ENCODE data around the gene TDP2.
A peak's percentile ranks its signal among the peaks of the same experiment; 100 is the strongest.

The TDP2 gene, protein sequence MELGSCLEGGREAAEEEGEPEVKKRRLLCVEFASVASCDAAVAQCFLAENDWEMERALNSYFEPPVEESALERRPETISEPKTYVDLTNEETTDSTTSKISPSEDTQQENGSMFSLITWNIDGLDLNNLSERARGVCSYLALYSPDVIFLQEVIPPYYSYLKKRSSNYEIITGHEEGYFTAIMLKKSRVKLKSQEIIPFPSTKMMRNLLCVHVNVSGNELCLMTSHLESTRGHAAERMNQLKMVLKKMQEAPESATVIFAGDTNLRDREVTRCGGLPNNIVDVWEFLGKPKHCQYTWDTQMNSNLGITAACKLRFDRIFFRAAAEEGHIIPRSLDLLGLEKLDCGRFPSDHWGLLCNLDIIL

DNA sequence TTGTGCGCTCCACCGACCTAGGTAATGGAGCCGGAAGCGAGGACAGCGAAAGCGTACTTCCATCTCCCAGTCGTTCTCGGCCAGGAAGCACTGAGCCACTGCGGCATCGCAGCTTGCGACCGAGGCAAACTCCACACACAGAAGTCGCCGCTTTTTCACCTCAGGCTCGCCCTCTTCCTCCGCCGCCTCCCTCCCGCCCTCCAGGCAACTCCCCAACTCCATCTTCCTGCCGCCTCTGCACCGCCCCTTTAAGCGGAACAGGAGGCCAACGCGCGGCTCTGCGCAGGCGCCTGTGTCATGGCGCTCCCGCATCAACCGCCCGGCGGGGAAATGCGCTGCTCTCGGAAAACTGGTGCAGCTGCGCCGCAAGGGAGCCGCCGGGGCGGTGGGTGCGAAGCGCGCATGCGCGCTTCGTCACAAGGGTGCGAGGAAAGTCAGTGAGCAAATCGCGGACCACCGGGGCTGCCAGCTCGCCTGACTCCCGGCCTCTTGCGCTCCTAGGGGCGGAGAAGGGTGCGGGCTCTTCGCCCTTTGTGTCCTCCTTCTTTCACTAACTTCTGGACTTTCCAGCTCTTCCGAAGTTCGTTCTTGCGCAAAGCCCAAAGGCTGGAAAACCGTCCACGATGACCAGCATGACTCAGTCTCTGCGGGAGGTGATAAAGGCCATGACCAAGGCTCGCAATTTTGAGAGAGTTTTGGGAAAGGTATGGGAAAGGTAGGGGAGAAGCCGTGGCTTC, at the start of gene TDP2, which contains the start of gene ACOT13:
TDP2 (minus strand) TSS at position 259 of the 737 bp plus-strand sequence; CDS start at position 222, 37 bp downstream.
ACOT13 (plus strand) TSS at position 437 of the 737 bp plus-strand sequence; CDS start at position 624, 187 bp downstream.
- DNase-seq (ENCODE audit: low read depth) = peak; percentile 94

DNA sequence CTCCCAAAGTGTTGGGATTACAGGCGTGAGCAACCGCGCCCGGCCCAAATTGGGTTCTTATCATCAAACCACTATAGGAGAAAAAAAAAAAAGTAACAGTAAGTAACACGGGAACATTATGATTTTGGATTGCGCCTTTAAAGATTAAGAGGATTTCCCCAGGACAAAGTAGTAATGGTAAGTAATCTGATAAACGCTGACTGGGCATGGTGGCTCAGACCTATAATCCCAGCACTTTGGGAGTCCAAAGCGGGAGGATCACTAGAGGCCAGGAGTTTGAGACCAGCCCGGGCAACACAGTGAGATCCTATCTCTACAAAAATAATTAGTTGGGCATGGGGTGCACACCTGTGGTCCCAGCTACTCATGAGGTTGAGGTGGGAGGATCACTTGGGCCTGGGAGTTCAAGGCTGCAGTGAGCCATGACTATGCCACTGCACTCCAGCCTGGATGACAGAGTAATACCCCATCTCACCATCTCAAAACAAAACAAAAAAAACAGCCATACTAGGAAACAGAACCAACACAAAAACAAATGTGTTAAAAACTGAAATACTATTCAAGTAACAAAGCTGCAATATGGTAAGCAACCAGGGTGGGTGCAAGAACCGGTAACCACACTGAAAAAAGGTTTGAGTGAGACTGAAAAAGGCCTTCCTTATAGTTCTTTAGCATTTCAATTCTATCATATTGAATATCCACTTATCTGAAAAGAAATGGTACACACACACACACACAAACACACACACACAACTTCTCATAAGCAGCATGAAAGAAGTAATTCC, 44.0 kb upstream of the TDP2 start:
- no peak for DNase-seq (ENCODE audit: low read depth)

DNA sequence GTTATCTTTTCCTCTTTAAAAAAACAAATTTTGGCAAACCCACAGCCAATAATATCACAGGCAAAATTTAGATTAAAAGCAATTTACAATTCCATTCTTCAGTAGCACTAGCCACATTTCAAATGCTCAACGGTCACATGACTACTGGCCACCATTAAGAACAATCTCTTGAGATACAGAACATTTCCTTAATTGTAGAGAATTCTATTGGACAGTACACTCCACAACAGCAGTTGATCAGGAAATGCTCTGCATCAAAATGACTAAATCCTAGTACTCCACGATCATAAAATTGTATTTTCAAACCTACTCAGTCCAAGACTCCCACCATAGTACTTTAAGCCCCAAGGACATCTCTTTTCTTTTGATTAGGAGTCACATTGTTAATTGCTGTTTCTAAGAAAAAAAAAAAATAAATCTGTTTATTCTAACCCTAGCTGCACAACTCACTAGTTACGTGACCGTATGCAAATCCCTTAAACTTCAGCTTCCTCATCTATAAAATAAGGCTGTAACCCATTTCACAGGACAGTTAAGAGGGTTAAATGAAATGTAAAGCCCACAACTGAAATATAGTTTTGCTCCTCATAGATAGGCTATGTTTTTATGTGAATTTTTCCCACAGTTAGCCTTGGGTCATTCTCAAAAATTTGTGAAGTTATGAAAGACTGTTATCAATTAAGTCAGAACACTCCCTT, 42.5 kb upstream of the TDP2 start:
- DNase-seq (ENCODE audit: low read depth) = no peak

DNA sequence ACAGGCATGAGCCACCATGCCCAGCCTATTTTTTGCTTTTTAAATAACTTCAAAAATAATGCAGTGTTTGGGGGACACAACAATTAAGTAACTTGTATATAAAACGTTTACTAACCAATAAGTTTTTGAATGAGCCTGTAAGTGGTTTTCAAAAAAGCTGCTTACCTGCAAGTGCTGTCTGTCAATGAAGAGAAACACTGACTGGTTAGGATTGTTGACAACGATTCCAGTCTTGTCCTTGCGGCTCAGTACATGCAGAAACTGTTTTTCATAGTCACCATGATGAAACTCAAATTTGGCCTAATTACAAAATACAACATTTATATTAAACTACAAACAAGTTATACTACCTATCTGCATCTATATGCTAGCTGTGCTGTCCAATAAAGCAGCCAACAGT, 41.9 kb upstream of the TDP2 start:
- DNase-seq (ENCODE audit: low read depth) = no peak

DNA sequence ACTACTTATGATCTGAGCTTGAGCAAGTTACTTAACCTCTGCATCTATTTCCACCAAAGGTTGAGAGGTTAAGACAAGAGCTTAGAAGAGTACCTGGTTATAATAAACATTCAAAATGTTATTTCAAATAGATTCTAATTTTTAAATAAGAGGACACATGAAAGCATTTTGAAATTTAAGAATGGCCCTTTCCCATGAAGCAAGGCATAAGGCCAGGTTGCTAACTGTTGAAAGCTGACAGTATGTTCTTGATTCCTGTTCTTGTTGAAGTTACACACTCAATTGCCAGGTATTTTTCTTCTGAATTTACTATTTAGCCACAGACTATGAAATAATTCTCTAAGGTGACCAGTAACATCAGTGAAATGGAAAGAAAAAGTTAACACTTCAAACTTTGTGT, 37.8 kb upstream of the TDP2 start:
- no peak for DNase-seq (ENCODE audit: low read depth)

DNA sequence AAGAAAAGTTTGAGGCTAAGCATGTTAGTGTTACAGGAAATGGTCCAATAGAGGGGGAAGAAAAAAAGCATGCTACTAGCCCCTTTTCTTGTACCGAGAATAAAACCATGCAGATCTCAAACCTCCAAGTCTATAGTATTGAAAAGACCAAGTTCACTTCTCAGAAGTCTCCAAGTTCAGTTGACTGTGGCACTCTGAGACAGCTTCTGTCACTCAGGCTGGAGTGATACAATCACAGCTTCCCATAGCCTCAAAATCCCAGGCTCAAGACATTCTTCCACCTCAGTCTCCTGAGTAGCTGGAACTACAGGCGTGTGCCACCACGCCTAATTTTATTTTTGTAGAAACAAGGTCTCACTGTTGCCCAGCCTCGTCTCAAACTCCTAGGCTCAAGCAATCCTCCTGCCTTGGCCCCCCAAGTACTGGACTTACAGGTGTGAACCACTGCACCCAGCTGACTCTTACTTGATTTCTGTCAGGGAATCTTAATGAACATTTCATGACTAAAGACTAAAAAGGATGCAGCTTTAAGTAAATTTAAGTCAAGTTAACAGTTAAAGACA, 36.1 kb upstream of the TDP2 start:
- DNase-seq (ENCODE audit: low read depth) = no peak

DNA sequence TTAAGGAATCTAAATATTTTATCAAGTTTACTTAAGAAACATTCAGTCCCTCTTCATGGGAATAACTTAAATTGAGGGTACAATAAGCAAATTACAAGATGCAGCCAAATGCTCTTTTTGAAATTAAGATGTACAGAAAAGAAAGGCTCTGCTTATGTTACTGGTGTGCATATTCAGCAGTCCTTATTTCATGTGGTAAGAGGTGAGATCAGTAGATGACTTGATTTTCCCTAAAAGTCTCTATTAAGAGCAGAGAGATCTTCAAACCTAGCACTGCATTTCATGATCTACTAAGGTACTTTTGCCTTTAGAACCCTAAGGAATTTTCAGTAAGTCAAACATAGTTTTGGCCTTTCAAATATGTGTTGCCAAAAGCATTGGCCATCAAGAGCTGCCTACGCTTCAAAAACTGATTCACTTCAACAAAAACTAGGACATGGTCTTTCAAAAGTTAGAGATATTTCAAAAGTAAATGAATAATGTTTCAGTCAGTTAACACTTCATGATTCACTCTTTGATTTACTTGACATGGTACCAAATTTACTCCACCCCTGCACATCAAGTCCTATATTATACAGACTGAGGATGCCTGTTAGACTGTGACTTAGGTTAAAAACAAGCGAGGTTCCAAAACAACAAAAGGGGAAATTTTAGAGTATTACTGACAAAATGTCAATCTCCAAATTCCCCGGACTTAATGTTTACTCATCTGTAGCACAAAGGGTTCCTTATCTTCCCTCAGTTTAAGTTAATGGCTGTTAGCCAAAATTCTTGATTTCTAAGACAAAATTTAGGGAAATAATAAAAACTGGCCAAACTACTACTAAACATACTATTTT, 33.0 kb upstream of the TDP2 start:
- DNase-seq (ENCODE audit: low read depth) = peak; percentile 47

DNA sequence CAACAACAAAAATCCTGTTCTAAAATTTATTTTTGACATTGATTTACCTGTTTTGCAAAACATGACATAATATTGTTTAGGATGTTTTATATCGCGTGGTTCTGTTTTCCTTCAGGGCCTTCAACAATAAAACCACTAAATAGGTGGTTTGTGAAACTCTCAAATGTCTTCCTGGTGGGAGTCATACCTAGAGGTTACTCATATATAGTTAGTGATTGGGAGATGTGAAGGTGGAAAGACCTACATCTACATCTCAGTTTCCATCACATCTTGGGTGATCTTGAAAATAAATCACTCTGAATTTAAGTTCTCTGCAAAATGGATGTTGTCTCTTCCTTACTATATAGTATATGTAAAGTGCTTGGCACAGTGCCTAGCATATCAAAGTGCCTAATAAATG, 29.4 kb upstream of the TDP2 start:
- no peak for DNase-seq (ENCODE audit: low read depth)

DNA sequence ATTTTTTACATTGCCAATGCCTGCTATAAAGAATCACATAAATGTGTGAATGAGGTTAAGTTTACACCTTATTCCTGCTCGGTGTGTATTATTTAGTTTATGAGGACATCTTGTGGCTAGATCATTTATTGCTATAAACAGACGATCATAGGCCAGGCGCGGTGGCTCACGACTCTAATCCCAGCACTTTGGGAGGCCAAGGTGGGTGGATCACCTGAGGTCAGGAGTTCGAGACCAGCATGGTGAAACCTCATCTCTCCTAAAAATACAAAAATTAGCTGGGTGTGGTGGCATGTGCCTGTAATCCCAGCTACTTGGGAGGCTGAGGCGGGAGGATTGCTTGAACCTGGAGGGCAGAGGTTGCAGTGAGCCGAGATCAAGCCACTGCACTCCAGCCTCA, 28.9 kb upstream of the TDP2 start:
- peak; percentile 39 for DNase-seq (ENCODE audit: low read depth)

DNA sequence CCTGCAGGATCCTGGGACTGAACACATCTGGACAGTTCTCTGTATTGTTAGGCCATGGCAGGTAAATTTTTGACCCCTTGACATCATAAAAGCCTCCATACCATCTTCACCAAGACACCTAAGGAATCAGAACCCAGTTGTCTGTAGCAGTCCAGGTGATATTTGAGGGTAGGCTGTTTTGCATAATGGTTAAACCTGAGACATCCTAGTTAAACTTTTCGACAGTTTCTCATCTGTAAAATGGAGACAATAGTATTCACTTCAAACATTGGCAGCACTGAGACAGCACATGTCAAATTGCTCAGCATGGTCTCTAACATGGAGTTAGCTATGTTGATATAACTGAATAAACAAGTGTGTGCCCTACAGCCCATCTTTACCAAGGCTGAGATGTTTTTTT, 27.5 kb upstream of the TDP2 start:
- no peak for DNase-seq (ENCODE audit: low read depth)

DNA sequence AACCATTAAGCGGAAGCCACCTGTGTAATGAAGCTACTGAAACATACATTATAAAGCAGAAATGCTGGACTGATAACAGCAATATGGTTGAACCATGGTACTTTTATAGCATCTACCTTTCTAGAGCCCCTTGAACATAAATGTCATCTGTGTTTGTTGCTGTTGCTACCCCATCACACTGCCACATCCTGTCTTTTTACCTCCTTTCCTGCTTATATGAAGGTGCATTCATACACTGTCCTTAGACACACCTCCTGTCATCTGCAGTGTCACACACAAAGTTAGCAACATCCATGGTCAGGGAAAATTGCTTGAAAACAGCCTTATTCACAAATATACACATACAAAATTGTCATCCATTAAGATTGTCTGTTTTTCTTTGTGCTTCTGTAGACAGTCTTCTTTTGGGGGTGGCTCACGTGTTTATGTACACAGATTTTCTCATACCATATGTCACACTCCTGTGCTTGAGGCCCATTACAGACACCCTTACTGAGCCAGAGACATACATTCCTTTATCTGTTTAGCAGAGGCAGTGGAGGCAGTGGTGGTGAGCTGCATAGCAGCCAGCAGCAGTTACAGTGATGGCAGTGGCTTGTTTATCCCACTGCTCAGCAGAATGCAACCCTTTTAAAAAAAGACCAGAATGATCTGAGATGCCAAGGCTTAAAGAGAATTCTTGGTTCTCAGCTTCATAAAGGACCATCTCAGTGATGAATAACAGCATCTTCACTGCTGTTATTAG, 26.3 kb upstream of the TDP2 start:
- no peak for DNase-seq (ENCODE audit: low read depth)

DNA sequence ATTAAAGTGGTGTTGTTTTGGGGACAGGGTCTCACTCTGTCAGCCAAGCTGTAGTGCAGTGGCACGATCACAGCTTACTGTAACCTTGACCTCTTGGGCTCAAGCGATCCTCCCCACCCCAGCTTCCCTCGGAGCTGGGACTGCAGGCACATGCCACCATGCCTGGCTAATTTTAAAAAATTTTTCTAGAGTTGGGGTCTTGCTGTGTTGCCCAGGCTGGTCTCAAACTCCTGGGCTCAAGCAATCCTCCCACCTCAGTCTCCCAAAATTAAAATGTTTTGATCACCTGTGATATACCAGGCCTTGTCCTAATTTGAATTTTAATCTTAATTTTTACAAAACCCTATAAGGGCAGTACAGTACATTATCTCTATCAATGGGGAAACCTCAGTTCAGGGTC, 25.7 kb upstream of the TDP2 start:
- no peak for DNase-seq (ENCODE audit: low read depth)

DNA sequence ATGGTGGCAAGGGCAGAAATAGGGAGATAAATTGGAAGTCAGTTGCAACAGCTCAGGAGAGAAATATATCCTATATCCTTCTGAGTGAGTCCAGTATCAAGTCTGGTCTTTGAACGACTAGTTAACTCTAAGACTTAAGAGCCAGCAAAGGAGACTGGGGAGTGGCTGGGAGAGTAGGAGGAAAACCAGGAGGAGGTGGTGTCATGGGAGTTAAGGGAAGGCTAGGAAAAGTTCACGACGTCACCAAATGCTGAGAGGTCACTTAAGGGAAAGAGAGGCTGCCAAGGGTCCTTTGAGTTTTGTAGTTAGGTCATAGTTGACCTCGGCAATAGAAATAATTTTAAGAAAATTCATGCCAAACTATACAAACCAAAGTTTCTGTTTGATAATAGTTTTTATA, 25.3 kb upstream of the TDP2 start:
- DNase-seq (ENCODE audit: low read depth) = no peak

DNA sequence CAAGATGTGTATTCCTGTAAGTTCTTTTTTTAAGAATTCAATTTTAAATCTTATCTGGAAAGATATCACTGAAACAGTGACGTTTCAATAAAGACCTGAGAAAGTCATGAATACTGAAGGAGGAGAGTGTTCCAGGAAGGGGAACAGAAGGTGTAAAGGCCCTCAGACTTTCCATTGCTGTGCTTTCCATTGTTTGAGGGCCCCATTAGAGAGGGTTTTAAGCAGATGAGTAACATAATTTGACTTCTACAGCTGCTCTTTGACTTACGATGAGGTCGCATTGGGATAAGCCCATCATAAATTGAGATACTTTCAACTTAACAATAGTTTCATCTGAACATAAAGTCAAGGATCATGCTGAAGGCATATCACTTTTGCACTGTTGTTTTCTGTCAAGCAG, 24.9 kb upstream of the TDP2 start:
- DNase-seq (ENCODE audit: low read depth) = no peak

DNA sequence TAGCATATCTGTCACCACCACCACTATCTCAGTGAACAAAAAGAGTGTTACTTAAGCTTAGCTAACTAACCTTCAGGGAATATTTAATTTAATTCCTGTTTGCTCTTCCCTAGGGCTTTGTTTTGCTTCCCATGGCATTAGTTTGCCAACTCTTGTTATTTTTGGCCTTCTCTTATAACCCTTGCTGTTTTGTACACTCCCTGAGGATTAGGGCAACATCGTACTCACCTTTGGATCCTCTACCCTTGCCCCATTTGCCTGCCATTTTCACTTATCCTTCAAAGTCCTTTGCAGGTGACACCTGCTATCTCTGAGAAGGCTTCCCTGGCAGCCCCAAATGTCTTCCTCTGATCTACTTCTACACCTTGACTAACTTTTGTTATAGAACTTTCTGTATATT, 23.9 kb upstream of the TDP2 start:
- DNase-seq (ENCODE audit: low read depth) = no peak

DNA sequence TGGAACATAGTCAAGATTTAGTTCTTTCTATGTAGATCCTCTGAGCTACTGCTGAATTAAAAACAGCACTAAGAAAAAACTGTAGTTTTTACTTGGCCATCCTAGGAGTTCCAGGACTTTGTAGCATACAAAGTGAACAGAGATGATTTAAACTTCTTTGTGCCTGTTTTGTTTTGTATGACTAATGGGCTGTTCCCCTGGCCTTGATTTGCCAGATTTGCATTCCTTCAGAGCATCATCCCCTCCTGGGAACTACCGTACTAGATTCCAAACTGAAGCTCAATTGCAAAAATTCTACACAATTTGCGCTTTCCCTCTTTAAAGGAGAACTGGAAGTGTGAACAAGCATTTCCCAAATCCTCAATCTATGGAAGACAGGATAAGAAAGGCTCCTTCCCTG, 23.3 kb upstream of the TDP2 start:
- no peak for DNase-seq (ENCODE audit: low read depth)

DNA sequence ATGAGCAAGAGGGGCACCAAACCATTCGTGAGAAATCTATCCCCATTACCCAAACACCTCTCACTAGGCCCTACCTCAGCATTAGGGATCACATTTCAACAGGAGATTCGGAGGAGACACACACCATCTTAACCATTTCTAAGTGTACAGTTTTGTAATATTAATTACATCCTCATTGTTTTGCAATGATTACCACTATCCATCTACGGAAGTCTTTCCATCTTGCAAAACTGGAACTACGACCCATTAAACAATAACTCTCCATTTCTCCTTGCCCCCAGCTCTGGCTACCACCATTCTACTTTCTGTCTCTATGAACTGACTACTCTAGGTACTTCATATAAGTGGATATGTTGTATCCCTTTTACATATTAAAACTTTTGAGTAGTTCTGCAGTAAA, 20.2 kb upstream of the TDP2 start:
- DNase-seq (ENCODE audit: low read depth) = no peak

DNA sequence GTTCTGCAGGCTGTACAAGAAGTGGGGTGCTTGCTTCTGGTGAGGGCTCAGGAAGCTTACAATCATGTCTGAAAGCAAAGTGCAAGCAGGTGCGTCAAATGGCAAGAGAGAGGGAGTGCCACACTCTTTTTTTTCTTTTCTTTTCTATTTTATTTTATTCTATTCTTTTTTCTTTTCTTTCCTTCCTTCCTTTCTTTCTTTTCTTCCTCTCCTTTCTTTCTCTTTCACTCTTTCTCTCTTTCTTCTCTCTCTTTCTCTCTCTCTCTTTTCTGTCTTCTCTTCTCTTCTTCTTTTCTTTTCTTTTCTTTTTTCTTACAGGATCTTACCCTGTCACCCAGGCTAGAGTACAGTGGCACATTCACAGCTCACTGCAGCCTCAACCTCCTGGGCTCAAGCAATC, 19.7 kb upstream of the TDP2 start:
- DNase-seq (ENCODE audit: low read depth) = no peak

DNA sequence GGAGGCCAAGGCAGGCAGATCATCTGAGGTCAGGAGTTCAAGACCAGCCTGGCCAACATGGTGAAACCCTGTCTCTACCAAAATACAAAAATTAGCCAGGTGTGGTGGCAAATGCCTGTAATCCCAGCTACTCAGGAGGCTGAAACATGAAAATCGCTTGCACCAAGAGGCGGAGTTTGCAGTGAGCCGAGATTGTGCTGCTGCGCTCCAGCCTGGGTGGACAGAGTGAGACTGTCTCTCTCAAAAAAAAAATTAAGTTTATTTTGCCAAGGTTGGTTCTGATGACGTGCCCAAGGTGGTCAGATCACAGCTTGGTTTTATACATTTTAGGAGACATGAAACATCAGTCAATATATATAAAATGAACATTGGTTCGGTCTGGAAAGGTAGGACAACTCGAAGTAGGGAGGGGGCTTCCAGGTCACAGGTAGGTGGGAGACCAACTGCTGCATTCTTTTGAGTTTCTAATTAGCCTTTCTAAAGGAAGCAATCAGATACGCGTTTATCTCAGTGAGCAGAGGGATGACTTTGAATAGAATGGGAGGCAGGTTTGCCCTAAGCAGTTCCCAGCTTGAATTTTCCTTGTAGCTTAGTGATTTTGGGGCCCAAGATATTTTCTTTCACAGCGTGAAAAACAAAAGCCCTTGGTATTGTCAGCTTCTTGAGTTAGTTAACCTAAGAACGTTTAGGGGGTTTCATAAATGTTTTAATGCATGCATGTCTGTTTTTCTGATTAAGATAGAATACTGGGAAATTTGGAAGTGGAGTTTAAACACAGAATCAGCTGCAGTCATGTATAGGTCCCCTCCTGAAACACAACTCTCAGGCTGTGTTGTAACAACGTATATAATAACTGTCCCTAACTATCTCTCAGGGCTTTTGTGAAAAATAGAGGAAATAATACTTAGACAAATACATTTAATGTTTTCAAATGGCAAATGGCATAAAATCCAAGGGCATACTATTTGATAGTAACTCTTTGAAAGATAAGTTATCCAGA, 16.9 kb upstream of the TDP2 start:
- DNase-seq (ENCODE audit: low read depth) = no peak

Data from amniotic epithelial cell (primary cell).